Activated naive CD4-positive, alpha-beta T cell treated with anti-CD3 and anti-CD28 coated beads for 36 hours (primary cell): ENCODE data around the gene PBX1. TPM values are rescaled to one million over a fixed set of nuclear protein-coding genes. Genes with fewer than 3 reads are reported as not detected.

Experiments used
- CTCF ChIA-PET: fragments of 350-600 bp; sonication (Branson Sonifier 250); formaldehyde crosslinking; loops from one replicate; lab custom pipeline; 2021; ENCODE audit warnings: antibody characterized with exemption; lab: Charles Lee
- DNase-seq: peaks from one replicate; pipeline ENCODE4 v3.0.0-alpha.2; 2020
- H3K27ac Mint-ChIP-seq: one replicate; pipeline ENCODE4 v1.8.0; 2021; ENCODE audit warnings: mild to moderate bottlenecking, mixed read lengths
- H3K27me3 Mint-ChIP-seq: one replicate; pipeline ENCODE4 v1.8.0; 2021; ENCODE audit warnings: low read depth, mixed read lengths
- H3K36me3 Mint-ChIP-seq: one replicate; pipeline ENCODE4 v1.8.0; 2021; ENCODE audit warnings: low read depth, mixed read lengths
- H3K4me1 Mint-ChIP-seq: one replicate; pipeline ENCODE4 v1.8.0; 2021; ENCODE audit warnings: low read depth, mixed read lengths
- H3K4me3 Mint-ChIP-seq: one replicate; pipeline ENCODE4 v1.8.0; 2021; ENCODE audit warnings: mild to moderate bottlenecking, moderate library complexity, mixed read lengths
- H3K9me3 Mint-ChIP-seq: one replicate; pipeline ENCODE4 v1.8.0; 2021; ENCODE audit warnings: mixed read lengths
- intact Hi-C: fragments of 100-400 bp; cut with micrococcal nuclease; formaldehyde crosslinking; loops from one replicate; pipeline ENCODE4 v1.15.1; 2023
- total RNA-seq, 2 experiments: library from RNA; stranded (reverse); gene quantifications; one replicate each; pipeline ENCODE4 v1.2.3, GENCODE V29; 2021

PBX1 gene
- total RNA-seq, 2 experiments from 2014 or later: 0.27 to 0.31 TPM

DNA sequence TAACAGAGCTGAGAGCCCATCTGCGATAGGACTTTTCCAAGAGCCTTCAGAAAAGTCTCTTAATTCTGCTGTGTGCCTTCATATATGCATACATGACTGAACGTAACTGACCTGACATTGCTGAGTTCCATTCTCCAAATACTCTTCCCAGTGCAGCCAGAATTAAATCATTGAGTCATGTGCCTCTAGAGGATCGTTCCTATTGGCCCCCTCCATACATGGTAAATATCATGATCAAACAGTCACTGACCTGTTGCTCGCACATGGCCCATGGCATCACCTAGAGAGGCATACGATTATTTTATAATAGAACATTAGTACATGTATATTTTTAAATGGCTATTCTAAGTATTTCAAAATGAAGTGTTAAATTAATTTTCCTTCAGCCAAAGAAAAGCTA lies 186.8 kb downstream of the PBX1 start:
- no peak for DNase-seq
- intact Hi-C loops: no loop called here
- Mint-ChIP-seq H3K4me3 (no peak overlapping the region), H3K4me1 (no peaks in the 10 kb centered on the region), H3K27ac (no peak overlapping the region), H3K36me3 (no peaks in the 10 kb centered on the region), H3K27me3 (no peaks in the 10 kb centered on the region), H3K9me3 (no peaks in the 10 kb centered on the region)
- CTCF ChIA-PET: interaction anchor here (0.6 kb wide), 1 partner anchor 18 kb away, joined by 4 read pairs; no protein-coding TSS in a partner anchor

DNA sequence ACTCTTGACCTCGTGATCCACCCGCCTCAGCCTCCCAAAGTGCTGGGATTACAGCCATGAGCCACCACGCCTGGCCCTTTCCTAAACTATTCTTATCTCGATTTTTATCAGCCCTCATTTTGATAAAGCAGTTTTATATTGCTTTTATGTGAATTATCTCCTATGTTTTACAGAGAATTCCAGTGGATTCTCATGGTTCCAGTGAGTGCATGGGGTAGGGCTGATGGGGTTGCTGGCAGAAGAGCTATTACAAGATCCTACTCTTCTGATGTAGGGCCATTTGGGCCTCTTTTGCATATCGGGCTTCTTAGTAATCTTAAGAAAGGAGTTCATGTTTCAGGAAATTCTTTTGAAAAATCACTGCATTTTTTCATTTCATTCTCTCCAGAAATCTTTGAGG lies 187.6 kb downstream of the PBX1 start:
- Mint-ChIP-seq H3K36me3 (no peaks in the 10 kb centered on the region), H3K27ac (no peak overlapping the region), H3K4me1 (no peaks in the 10 kb centered on the region), H3K4me3 (no peak overlapping the region), H3K9me3 (no peaks in the 10 kb centered on the region), H3K27me3 (no peaks in the 10 kb centered on the region)
- DNase-seq: no peak
- CTCF ChIA-PET: no interaction called here
- intact Hi-C loops: no loop called here

DNA sequence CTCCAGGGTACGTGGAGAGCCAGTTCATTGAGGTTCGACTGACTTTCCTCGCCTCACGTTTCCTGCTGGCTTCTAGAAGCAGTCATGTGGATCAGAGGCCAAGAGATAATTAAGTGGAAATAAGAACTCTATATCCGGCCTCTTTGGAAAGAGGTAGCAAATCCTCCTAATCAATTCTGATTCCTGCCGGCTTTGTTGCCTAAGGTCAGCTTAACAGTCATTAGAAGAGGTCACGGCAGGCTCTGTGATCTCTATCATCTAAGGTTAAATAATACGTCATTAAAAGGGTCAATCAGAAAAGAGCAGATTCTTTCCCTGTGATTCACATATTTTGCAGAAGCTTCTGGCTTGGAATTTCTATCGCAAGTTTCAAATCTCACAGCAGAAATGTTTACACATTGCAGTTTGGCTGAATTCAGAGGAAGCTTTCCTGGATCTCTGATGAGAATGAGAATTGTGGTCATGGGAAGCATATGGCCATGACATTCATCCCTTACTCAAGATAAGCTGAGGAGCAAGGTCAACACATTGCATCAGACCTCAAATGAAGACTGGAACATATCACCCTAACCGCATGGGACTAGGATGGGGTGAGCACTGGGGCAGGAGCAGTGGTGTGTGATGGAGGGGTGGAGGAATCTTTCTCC lies 189.4 kb downstream of the PBX1 start:
- Mint-ChIP-seq H3K4me1 (no peaks in the 10 kb centered on the region), H3K27ac (no peak overlapping the region), H3K27me3 (no peaks in the 10 kb centered on the region), H3K9me3 (no peaks in the 10 kb centered on the region), H3K36me3 (no peaks in the 10 kb centered on the region), H3K4me3 (no peak overlapping the region)
- intact Hi-C loops: no loop called here
- no peak for DNase-seq
- CTCF ChIA-PET: no interaction called here

DNA sequence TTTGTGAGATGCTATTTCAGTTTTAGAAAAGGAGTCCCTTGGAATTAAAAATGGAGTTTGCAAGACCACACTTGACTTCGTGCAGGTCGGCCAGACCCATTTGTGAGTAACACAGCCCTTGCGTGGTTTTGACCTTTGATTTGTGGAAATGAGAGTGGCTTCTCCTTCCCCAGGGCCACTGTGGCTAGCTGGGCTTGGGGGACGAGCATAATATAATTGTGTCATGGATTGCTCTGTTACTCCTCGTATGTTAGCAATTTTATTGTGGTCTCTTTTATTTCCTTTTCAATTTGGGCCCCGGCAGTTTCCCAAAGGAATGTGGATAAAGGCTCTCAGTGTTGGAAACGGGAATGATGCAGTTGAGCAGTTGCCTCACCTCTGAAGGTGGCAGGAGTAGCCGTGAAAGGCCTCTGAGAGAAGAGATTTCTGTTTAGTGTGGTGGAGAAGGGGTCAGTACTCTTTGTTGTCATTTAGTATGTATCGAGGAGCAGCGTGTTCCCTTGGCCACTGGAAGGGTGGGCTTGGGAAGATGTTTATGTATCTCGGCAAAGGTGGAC lies 194.6 kb downstream of the PBX1 start:
- intact Hi-C loops: no loop called here
- Mint-ChIP-seq H3K9me3 (no peaks in the 10 kb centered on the region), H3K27me3 (no peaks in the 10 kb centered on the region), H3K4me3 (no peak overlapping the region), H3K36me3 (no peaks in the 10 kb centered on the region), H3K4me1 (no peaks in the 10 kb centered on the region), H3K27ac (no peak overlapping the region)
- no peak for DNase-seq
- CTCF ChIA-PET: no interaction called here

DNA sequence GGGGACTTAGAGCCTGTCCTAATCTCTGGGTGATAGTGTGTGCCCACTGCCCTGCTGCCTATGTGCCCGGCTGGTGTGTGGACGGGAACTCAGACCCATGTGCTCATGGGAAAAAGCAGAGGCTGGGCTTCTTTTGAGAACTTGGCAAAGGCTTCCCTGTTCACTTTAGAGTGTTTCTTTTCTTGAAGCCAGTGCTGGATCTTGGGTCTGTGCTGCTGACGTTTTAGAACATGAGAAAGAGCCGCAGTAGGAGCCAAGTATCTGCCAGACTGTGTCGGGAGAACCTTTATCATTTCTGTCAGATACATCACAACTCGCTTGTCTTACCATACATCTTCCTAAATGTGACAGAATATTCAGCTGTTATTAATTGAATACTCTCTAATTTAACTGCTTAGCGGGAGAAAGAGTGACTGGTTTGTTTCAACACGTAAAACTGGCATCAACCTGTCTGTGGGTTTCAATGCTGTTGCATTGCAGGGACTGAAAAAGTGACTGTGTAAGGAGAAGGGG lies 195.2 kb downstream of the PBX1 start:
- Mint-ChIP-seq H3K27ac (no peak overlapping the region), H3K4me1 (no peaks in the 10 kb centered on the region), H3K9me3 (no peaks in the 10 kb centered on the region), H3K36me3 (no peaks in the 10 kb centered on the region), H3K4me3 (no peak overlapping the region), H3K27me3 (no peaks in the 10 kb centered on the region)
- intact Hi-C loops: no loop called here
- DNase-seq: no peak
- CTCF ChIA-PET: no interaction called here

DNA sequence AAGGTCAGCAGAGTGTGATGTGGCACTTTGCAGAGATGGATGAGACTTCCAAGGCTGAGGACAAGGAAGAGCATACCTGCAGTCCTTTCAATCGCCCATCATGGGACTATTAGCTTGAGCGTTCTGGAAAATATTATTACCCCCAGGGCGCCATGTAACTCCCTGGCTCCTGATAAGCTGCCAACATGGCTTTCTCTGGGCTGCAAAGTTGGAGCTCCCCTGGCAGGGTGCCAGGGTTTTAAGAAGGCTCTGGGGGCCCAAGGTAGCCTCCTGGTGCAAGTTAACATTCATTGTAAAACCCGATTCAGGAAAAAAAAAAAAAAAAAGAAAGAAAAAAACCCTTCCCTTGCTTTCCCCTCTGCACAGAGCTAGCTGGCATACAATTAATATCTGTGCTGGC lies 196.7 kb downstream of the PBX1 start:
- Mint-ChIP-seq H3K4me3 (no peak overlapping the region), H3K36me3 (no peaks in the 10 kb centered on the region), H3K27me3 (no peaks in the 10 kb centered on the region), H3K27ac (no peak overlapping the region), H3K9me3 (no peaks in the 10 kb centered on the region), H3K4me1 (no peaks in the 10 kb centered on the region)
- intact Hi-C loops: no loop called here
- CTCF ChIA-PET: no interaction called here
- DNase-seq: no peak

DNA sequence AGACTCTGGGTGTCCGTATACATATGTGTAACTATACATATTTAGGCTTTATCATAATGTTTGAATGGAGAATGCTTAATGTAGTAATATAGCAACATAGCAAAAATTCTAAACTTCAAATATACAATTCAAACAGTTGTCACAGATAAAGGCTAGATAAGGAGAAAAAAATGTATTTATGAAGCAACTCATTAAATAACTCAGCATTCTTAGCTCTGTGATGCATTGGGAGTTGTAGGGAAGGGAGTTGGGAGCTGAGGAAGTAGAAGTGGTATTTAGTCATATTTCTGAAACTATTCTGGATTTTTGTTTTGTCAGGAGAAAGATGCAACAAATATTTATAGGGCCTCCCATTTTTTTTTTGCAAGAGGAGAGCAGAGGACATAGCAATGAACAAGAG lies 197.8 kb downstream of the PBX1 start:
- H3K4me1 Mint-ChIP-seq: no peaks in the 10 kb centered on the region
- no peaks in the 10 kb centered on the region for H3K9me3 Mint-ChIP-seq
- H3K27ac Mint-ChIP-seq: no peak overlapping the region
- DNase-seq: no peak
- no peaks in the 10 kb centered on the region for H3K36me3 Mint-ChIP-seq
- no peak overlapping the region for H3K4me3 Mint-ChIP-seq
- CTCF ChIA-PET: interaction anchor here (0.7 kb wide), 1 partner anchor 728 kb away, joined by 3 read pairs; no protein-coding TSS in a partner anchor
- intact Hi-C loops: no loop called here
- no peaks in the 10 kb centered on the region for H3K27me3 Mint-ChIP-seq

DNA sequence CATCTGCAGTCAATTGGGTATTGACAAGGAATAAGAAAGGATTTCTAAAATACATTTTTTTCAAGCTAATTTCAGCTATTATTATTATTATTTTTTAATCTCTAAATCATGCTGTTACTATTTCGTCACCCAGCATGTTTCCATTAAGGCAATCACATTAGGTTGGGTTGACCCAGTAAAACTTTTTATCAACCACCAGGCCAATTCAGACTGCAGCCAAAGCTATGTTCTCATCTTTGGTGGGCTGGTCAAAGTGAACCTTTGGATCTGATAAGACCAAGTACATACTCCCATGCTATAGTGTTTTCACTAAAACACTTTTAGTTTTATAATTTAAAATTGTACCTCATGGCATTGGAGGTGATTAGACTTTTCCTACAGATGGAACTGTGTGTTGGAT lies 198.6 kb downstream of the PBX1 start:
- H3K27me3 Mint-ChIP-seq: no peaks in the 10 kb centered on the region
- H3K4me3 Mint-ChIP-seq: no peak overlapping the region
- CTCF ChIA-PET: no interaction called here
- H3K27ac Mint-ChIP-seq: no peak overlapping the region
- no peak for DNase-seq
- no peaks in the 10 kb centered on the region for H3K4me1 Mint-ChIP-seq
- H3K9me3 Mint-ChIP-seq: no peaks in the 10 kb centered on the region
- intact Hi-C loops: no loop called here
- H3K36me3 Mint-ChIP-seq: no peaks in the 10 kb centered on the region

DNA sequence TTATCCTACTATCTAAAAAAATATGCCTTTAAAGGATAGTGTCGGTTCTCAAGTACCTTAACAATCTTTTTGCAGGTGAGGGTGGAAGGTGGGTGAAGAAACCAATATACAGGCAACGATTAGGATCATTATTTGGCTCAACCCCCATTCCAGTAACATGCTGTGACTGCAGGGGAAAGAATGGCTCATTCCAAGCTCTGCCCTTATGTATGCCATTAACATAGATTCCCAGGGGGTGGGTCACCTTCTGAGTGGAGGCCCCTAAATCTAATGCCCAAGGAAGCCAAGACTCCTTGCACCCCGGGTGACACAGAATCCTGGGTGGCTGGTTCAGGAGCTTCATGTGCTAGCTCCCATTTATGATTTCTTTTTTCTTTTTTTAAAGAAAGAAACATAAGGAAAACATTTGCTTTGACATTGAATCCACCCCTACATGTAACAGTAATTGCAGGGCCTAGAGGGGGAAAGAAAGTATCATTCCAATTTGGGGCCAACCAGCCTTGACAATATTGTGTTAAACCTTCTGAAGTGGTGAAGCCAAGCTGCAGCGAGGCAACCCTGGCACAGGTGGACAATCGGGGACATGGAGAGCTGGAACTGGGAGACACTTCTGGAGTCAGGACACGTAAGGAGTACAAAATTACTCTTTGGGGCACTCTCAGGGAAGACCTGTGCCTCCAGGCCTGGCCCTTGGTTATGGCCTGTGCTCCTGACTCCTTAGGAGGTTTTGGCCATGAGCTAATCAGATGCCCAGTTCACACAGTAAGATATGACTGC lies 200.3 kb downstream of the PBX1 start:
- H3K4me3 Mint-ChIP-seq: no peak overlapping the region
- no peaks in the 10 kb centered on the region for H3K9me3 Mint-ChIP-seq
- CTCF ChIA-PET: no interaction called here
- DNase-seq: no peak
- H3K4me1 Mint-ChIP-seq: no peaks in the 10 kb centered on the region
- H3K36me3 Mint-ChIP-seq: no peaks in the 10 kb centered on the region
- H3K27me3 Mint-ChIP-seq: no peaks in the 10 kb centered on the region
- intact Hi-C loops: no loop called here
- H3K27ac Mint-ChIP-seq: no peak overlapping the region

DNA sequence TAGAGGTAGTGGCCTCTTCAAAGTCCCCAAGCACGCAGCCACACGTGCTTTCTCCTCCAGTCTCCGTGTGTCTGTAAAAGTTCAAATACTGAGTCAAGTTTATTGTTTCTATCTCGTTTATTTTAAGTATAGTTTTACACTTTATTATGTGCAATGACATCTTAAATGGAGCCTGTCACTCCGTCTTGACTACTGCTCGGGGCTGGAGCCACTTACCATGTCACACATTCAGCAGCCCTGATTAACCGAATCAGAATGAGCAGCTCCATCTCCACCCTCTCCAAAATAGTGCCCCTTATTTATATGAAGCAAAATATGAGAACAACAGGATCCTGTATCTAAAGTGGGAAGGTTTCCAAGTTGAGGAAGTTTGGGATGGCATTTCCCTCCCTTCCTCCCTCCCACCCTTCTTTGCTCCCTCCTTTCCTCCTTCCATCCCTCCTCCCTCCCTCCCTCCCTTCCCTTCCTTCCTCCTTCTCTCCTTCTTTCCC lies 201.0 kb downstream of the PBX1 start:
- Mint-ChIP-seq H3K27ac (no peak overlapping the region), H3K36me3 (no peaks in the 10 kb centered on the region), H3K4me3 (no peak overlapping the region), H3K4me1 (no peaks in the 10 kb centered on the region), H3K9me3 (no peaks in the 10 kb centered on the region), H3K27me3 (no peaks in the 10 kb centered on the region)
- intact Hi-C loops: no loop called here
- DNase-seq: no peak
- CTCF ChIA-PET: no interaction called here

DNA sequence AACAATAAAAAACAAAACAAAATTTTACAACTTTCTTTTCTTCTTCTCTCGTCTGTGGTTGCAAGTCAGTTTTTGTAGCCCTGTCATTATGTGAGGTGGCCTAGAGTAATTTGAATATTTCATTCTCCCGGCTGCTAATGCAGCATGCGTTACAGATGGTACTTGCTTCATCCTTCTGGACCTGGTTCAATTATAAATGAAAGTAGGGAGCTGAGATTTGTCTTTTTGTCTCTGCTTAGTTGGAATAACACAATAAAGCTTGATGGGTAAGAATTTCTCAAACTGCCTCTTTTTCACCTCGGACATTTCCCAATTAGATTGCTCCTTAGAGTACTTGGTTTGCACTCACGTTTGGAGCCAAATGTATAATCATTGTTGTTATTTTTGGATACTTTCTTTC lies 201.6 kb downstream of the PBX1 start:
- H3K9me3 Mint-ChIP-seq: no peaks in the 10 kb centered on the region
- no peak overlapping the region for H3K27ac Mint-ChIP-seq
- CTCF ChIA-PET: no interaction called here
- H3K4me1 Mint-ChIP-seq: no peaks in the 10 kb centered on the region
- DNase-seq: no peak
- H3K36me3 Mint-ChIP-seq: no peaks in the 10 kb centered on the region
- no peak overlapping the region for H3K4me3 Mint-ChIP-seq
- H3K27me3 Mint-ChIP-seq: no peaks in the 10 kb centered on the region
- intact Hi-C loops: no loop called here

DNA sequence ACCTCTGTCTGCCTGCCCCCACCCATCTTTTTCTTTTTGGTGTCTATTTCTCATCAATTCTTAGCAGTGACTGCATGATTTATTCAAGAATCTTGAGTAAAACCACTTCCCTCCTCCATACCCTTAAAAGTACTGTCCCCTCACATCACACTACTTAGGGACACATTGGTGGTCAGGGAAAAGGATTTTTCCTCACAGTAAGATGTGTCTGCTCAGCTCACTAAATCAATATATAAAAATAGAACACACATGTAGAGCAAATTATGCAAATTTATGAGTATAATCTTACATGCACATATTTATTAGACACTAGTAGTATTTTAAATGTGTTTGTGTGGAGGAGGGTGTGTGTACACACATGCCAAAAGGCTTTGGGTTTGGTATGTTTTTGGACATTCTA lies 202.0 kb downstream of the PBX1 start:
- Mint-ChIP-seq H3K27ac (no peak overlapping the region), H3K9me3 (no peaks in the 10 kb centered on the region), H3K27me3 (no peaks in the 10 kb centered on the region), H3K4me1 (no peaks in the 10 kb centered on the region), H3K4me3 (no peak overlapping the region), H3K36me3 (no peaks in the 10 kb centered on the region)
- no peak for DNase-seq
- CTCF ChIA-PET: no interaction called here
- intact Hi-C loops: no loop called here
